ENCODE data around the gene HIPK2. TPM values are rescaled to one million over a fixed set of nuclear protein-coding genes. Genes with fewer than 3 reads are reported as not detected.

The HIPK2 gene
- polyA plus RNA-seq, 3 donors: 6.3 to 29.0 (median 23.2) TPM

- H3K27ac ChIP-seq (ENCODE audit: low read depth, low read length): no peak overlapping the region
- 67 to 89% (median 86%) methylated on average over 6 of the region's 6 CpGs for WGBS, 3 donors
Observed at GRCh38 chr7:139708541-139708940, 69.3 kb downstream of the HIPK2 start.

- 78 to 94% (median 86%) methylated on average over 9 of the region's 9 CpGs for WGBS, 3 donors
- H3K27ac ChIP-seq (ENCODE audit: low read depth, low read length): no peak overlapping the region
Observed at GRCh38 chr7:139706837-139707236, 71.0 kb downstream of the HIPK2 start.

- no peak overlapping the region for H3K27ac ChIP-seq (ENCODE audit: low read depth, low read length)
- 81 to 87% (median 86%) methylated on average over 8 of the region's 8 CpGs for WGBS, 3 donors
Observed at GRCh38 chr7:139704308-139704879, 73.4 kb downstream of the HIPK2 start.

GRCh38 chr7:139703487-139704307, 74.1 kb downstream of the HIPK2 start:
- WGBS, 3 donors: 78 to 84% (median 81%) methylated on average over 5 of the region's 5 CpGs
- H3K27ac ChIP-seq (ENCODE audit: low read depth, low read length): no peak overlapping the region

- no peak overlapping the region for H3K27ac ChIP-seq (ENCODE audit: low read depth, low read length)
- WGBS, 3 donors: 61 to 76% (median 63%) methylated on average over 10 of the region's 10 CpGs
Observed at GRCh38 chr7:139702811-139703486, 74.8 kb downstream of the HIPK2 start.

- no peak overlapping the region for H3K27ac ChIP-seq (ENCODE audit: low read depth, low read length)
- 28 to 35% (median 31%) methylated on average over 8 of the region's 8 CpGs for WGBS, 3 donors
Observed at GRCh38 chr7:139702313-139702731, 75.5 kb downstream of the HIPK2 start.

- H3K27ac ChIP-seq (ENCODE audit: low read depth, low read length): no peak overlapping the region
- WGBS, 3 donors: 49 to 73% (median 71%) methylated on average over 12 of the region's 12 CpGs
Observed at GRCh38 chr7:139701908-139702307, 75.9 kb downstream of the HIPK2 start.

- 84 to 90% (median 86%) methylated on average over 16 of the region's 16 CpGs for WGBS, 3 donors
- no peak overlapping the region for H3K27ac ChIP-seq (ENCODE audit: low read depth, low read length)
Observed at GRCh38 chr7:139700505-139701235, 77.1 kb downstream of the HIPK2 start.

- WGBS, 3 donors: 82 to 87% (median 83%) methylated on average over 18 of the region's 18 CpGs
- no peak overlapping the region for H3K27ac ChIP-seq (ENCODE audit: low read depth, low read length)
Observed at GRCh38 chr7:139699640-139700504, 77.9 kb downstream of the HIPK2 start.

- 80 to 93% (median 93%) methylated on average over 13 of the region's 13 CpGs for WGBS, 3 donors
- H3K27ac ChIP-seq (ENCODE audit: low read depth, low read length): no peak overlapping the region
Observed at GRCh38 chr7:139698844-139699243, 79.0 kb downstream of the HIPK2 start.

GRCh38 chr7:139698278-139698677, 79.5 kb downstream of the HIPK2 start:
- WGBS, 3 donors: 91 to 96% (median 95%) methylated on average over 9 of the region's 9 CpGs
- no peak overlapping the region for H3K27ac ChIP-seq (ENCODE audit: low read depth, low read length)

- no peak overlapping the region for H3K27ac ChIP-seq (ENCODE audit: low read depth, low read length)
- 47 to 91% (median 90%) methylated on average over 10 of the region's 10 CpGs for WGBS, 3 donors
Observed at GRCh38 chr7:139697056-139697455, 80.7 kb downstream of the HIPK2 start.

- no peak overlapping the region for H3K27ac ChIP-seq (ENCODE audit: low read depth, low read length)
- 57 to 64% (median 63%) methylated on average over 4 of the region's 4 CpGs for WGBS, 3 donors
Observed at GRCh38 chr7:139696552-139696951, 81.2 kb downstream of the HIPK2 start.

GRCh38 chr7:139695588-139695987, 82.2 kb downstream of the HIPK2 start:
- WGBS, 3 donors: 80 to 95% (median 81%) methylated on average over 1 of the region's 1 CpG
- H3K27ac ChIP-seq (ENCODE audit: low read depth, low read length): no peak overlapping the region

- no peak overlapping the region for H3K27ac ChIP-seq (ENCODE audit: low read depth, low read length)
- 93 to 96% (median 94%) methylated on average over 14 of the region's 14 CpGs for WGBS, 3 donors
Observed at GRCh38 chr7:139695051-139695450, 82.7 kb downstream of the HIPK2 start.

- H3K27ac ChIP-seq (ENCODE audit: low read depth, low read length): no peak overlapping the region
- 90 to 94% (median 94%) methylated on average over 8 of the region's 8 CpGs for WGBS, 3 donors
Observed at GRCh38 chr7:139694389-139694676, 83.5 kb downstream of the HIPK2 start.

- H3K27ac ChIP-seq (ENCODE audit: low read depth, low read length): no peak overlapping the region
- WGBS, 3 donors: 71 to 78% (median 71%) methylated on average over 8 of the region's 8 CpGs
Observed at GRCh38 chr7:139693651-139694388, 84.0 kb downstream of the HIPK2 start.
